A673 (cell line): Measurements from ENCODE around the gene SCAF4.

ENCODE experiments used
- EZH2 ChIP-seq: fragments of 200-600 bp; sonication (generic); IDR thresholded peaks from 2 replicates; pipeline ENCODE4 v1.6.1; 2017; ENCODE audit warnings: borderline replicate concordance, low read depth, mild to moderate bottlenecking, mixed read lengths, antibody characterized with exemption, low read length; ENCODE audit not compliant: poor library complexity, severe bottlenecking
- TF ChIP-seq, protein P1 (sequence below): fragments of 300-800, 200-600 bp; sonication (generic); conservative IDR thresholded peaks from 2 replicates; pipeline ENCODE4 v1.5.1; 2017; ENCODE audit warnings: low read depth, mild to moderate bottlenecking, antibody characterized with exemption, low read length, moderate library complexity, mixed read lengths

DNA sequence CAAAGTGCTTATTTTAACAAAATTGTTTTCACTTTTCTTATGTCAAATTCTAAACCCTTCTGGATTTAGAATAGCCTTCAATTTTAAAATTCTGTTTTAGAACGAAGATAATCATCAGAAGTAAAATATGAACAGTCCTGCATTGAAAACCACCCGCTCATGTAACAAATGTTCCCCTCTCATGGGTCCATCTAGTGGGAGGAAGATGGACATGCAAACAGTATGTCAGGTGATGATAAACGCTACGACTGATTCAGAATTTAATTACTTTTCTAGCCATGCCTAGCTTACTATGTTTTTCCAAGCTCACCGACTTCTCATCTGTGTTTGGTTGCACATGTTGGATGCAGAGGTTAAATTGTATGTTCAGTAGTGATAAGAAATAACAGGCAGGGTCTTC, 48.9 kb downstream of the SCAF4 start:
- TF ChIP-seq, protein P1, sequence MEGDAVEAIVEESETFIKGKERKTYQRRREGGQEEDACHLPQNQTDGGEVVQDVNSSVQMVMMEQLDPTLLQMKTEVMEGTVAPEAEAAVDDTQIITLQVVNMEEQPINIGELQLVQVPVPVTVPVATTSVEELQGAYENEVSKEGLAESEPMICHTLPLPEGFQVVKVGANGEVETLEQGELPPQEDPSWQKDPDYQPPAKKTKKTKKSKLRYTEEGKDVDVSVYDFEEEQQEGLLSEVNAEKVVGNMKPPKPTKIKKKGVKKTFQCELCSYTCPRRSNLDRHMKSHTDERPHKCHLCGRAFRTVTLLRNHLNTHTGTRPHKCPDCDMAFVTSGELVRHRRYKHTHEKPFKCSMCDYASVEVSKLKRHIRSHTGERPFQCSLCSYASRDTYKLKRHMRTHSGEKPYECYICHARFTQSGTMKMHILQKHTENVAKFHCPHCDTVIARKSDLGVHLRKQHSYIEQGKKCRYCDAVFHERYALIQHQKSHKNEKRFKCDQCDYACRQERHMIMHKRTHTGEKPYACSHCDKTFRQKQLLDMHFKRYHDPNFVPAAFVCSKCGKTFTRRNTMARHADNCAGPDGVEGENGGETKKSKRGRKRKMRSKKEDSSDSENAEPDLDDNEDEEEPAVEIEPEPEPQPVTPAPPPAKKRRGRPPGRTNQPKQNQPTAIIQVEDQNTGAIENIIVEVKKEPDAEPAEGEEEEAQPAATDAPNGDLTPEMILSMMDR = peak; percentile 33; the same call in 1 of the 2 replicates
- TF ChIP-seq EZH2 = no peak
